IPS-20b (cell line): ENCODE results near the gene NPVF.

Experiments
- H3K27ac ChIP-seq: one replicate; pipeline ENCODE4 v1.5.1; 2013; ENCODE audit warnings: low read length
- H3K27me3 ChIP-seq: 2 replicates; pipeline ENCODE4 v1.6.1; 2013; ENCODE audit warnings: mild to moderate bottlenecking, low read length, inconsistent platforms; ENCODE audit not compliant: insufficient read depth
- H3K36me3 ChIP-seq: 2 replicates; pipeline ENCODE4 v1.6.1; 2013; ENCODE audit warnings: low read depth, mild to moderate bottlenecking, inconsistent platforms, low read length, moderate library complexity; ENCODE audit not compliant: insufficient read depth
- H3K4me1 ChIP-seq: 2 replicates; pipeline ENCODE4 v1.6.1; 2013; ENCODE audit warnings: mild to moderate bottlenecking, control low read depth, inconsistent platforms, low read length, moderate library complexity; ENCODE audit not compliant: insufficient read depth
- H3K4me3 ChIP-seq: 2 replicates; pipeline ENCODE4 v1.5.1; 2013; ENCODE audit warnings: mild to moderate bottlenecking, low read length, inconsistent platforms
- H3K9ac ChIP-seq: 2 replicates; pipeline ENCODE4 v1.6.1; 2013; ENCODE audit warnings: low read depth, mild to moderate bottlenecking, inconsistent platforms, low read length, moderate library complexity
- H3K9me3 ChIP-seq: 2 replicates; pipeline ENCODE4 v1.6.1; 2013; ENCODE audit warnings: mild to moderate bottlenecking, low read depth, low read length, inconsistent platforms; ENCODE audit not compliant: insufficient read depth

NPVF gene

GRCh38 chr7:25187932-25188331 is 40.4 kb downstream of the NPVF start:
- Histone ChIP-seq H3K27me3 (no peaks in the 10 kb centered on the region), H3K9me3 (peaks cover 9% of the 10 kb centered on the region; the same call in 1 of the 2 replicates), H3K4me3 (no peak overlapping the region), H3K27ac (no peak overlapping the region), H3K4me1 (no peaks in the 10 kb centered on the region), H3K9ac (no peak overlapping the region), H3K36me3 (no peaks in the 10 kb centered on the region)

DNA sequence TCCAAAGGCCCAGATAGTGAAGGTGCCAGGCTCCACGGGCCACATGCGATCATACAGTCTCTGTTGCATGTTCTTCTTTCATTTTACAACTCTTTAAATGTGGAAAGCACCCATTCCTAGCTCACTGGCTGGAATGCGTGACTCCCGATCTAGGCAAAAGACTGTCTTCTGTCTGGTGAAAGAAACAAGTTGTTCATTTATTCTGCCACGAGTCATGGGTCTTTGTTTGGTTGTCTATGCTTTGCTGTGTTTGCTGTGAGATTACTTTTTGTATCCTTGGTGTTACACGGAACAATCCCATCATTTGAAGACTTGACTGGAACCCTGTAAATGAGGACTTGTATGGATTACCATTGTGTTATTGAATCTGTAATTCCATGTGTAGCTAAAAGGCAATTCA is 41.9 kb downstream of the NPVF start:
- Histone ChIP-seq H3K4me1 (no peaks in the 10 kb centered on the region), H3K4me3 (no peak overlapping the region), H3K27ac (no peak overlapping the region), H3K9me3 (no peaks in the 10 kb centered on the region), H3K9ac (no peak overlapping the region), H3K27me3 (no peaks in the 10 kb centered on the region), H3K36me3 (no peaks in the 10 kb centered on the region)

DNA sequence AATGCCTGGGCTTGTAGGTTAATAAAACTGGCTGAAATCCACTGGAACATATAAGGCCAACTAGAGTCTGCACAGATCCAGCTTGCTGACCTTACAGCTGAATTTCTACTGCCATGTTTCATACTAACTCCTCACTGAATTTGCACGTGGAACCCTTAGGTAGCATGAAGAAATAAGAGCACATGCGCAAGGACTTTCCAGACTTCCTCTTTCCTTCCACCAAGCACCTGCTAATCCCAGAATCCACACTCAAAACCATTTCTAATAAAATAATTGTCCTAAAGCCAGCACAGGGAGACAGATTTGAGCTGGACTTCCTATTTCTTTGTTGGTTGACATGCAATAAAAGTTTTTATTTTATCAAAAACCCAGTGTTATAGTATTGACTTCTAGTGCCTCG is 46.8 kb downstream of the NPVF start:
- no peak overlapping the region for H3K4me3 ChIP-seq
- H3K27ac ChIP-seq, result no peak overlapping the region
- H3K27me3 ChIP-seq, result peaks cover 19% of the 10 kb centered on the region
- H3K9ac ChIP-seq, result no peak overlapping the region
- H3K9me3 ChIP-seq, result no peaks in the 10 kb centered on the region
- H3K36me3 ChIP-seq, result no peaks in the 10 kb centered on the region
- peaks cover 6% of the 10 kb centered on the region; the same call in 1 of the 2 replicates for H3K4me1 ChIP-seq

DNA sequence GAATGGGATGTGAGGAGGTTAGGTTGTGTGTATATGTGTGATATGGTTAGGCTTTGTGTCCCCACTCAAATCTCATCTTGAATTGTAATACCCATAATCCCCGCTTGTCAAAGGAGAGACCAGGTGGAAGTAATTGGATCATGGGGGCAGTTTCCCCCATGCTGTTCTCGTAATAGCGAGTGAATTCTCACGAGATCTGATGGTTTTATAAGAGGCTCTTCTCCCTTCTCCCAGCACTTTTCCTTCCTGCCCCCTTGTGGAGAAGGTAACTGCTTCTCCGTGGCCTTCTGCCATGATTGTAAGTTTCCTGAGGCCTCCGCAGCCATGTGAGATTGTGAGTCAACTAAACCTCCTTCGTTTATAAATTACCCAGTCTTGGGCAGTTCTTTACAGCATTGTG is 47.3 kb downstream of the NPVF start:
- H3K4me1 ChIP-seq, result peaks cover 6% of the 10 kb centered on the region; the same call in 1 of the 2 replicates
- H3K27me3 ChIP-seq, result peaks cover 19% of the 10 kb centered on the region
- no peaks in the 10 kb centered on the region for H3K9me3 ChIP-seq
- H3K4me3 ChIP-seq, result no peak overlapping the region
- H3K36me3 ChIP-seq, result no peaks in the 10 kb centered on the region
- H3K9ac ChIP-seq, result no peak overlapping the region
- no peak overlapping the region for H3K27ac ChIP-seq

- H3K27ac ChIP-seq, result no peak overlapping the region
- H3K9ac ChIP-seq, result peak overlapping the region; percentile 57; the same call in 1 of the 2 replicates
- no peaks in the 10 kb centered on the region for H3K9me3 ChIP-seq
- no peaks in the 10 kb centered on the region for H3K36me3 ChIP-seq
- H3K27me3 ChIP-seq, result peaks cover 19% of the 10 kb centered on the region
- H3K4me3 ChIP-seq, result peak overlapping the region; percentile 60
- peaks cover 6% of the 10 kb centered on the region; the same call in 1 of the 2 replicates for H3K4me1 ChIP-seq
Observed at GRCh38 chr7:25180592-25180923, 47.7 kb downstream of the NPVF start.

GRCh38 chr7:25179771-25180591 is 48.3 kb downstream of the NPVF start:
- Histone ChIP-seq H3K9ac (peak overlapping the region; percentile 57; the same call in 1 of the 2 replicates), H3K27ac (no peak overlapping the region), H3K27me3 (peaks cover 19% of the 10 kb centered on the region), H3K4me1 (peaks cover 6% of the 10 kb centered on the region; the same call in 1 of the 2 replicates), H3K9me3 (no peaks in the 10 kb centered on the region), H3K36me3 (no peaks in the 10 kb centered on the region), H3K4me3 (peak overlapping the region; percentile 76)

GRCh38 chr7:25179325-25179724 is 49.0 kb downstream of the NPVF start:
- Histone ChIP-seq H3K27me3 (peaks cover 19% of the 10 kb centered on the region), H3K36me3 (no peaks in the 10 kb centered on the region), H3K27ac (no peak overlapping the region), H3K4me1 (peaks cover 6% of the 10 kb centered on the region; the same call in 1 of the 2 replicates), H3K9me3 (no peaks in the 10 kb centered on the region), H3K9ac (peak overlapping the region; percentile 54; the same call in 1 of the 2 replicates), H3K4me3 (peak overlapping the region; percentile 76)
